ENCODE data around the gene GAS7. TPM values are rescaled to one million over a fixed set of nuclear protein-coding genes. Genes with fewer than 3 reads are reported as not detected.

GAS7 gene
- total and polyA plus RNA-seq, 2 of the 13 experiments (the other 11 are each of a cell fraction or from before 2014, with no cell fraction given), result 1.0 to 5.2 TPM

- TF ChIP-seq, protein P1, sequence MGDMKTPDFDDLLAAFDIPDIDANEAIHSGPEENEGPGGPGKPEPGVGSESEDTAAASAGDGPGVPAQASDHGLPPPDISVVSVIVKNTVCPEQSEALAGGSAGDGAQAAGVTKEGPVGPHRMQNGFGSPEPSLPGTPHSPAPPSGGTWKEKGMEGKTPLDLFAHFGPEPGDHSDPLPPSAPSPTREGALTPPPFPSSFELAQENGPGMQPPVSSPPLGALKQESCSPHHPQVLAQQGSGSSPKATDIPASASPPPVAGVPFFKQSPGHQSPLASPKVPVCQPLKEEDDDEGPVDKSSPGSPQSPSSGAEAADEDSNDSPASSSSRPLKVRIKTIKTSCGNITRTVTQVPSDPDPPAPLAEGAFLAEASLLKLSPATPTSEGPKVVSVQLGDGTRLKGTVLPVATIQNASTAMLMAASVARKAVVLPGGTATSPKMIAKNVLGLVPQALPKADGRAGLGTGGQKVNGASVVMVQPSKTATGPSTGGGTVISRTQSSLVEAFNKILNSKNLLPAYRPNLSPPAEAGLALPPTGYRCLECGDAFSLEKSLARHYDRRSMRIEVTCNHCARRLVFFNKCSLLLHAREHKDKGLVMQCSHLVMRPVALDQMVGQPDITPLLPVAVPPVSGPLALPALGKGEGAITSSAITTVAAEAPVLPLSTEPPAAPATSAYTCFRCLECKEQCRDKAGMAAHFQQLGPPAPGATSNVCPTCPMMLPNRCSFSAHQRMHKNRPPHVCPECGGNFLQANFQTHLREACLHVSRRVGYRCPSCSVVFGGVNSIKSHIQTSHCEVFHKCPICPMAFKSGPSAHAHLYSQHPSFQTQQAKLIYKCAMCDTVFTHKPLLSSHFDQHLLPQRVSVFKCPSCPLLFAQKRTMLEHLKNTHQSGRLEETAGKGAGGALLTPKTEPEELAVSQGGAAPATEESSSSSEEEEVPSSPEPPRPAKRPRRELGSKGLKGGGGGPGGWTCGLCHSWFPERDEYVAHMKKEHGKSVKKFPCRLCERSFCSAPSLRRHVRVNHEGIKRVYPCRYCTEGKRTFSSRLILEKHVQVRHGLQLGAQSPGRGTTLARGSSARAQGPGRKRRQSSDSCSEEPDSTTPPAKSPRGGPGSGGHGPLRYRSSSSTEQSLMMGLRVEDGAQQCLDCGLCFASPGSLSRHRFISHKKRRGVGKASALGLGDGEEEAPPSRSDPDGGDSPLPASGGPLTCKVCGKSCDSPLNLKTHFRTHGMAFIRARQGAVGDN (CRISPR knock-in tag; IDR thresholded peaks at IDR 0.05), result no peak
- TF ChIP-seq SOX5 (CRISPR knock-in tag; IDR thresholded peaks at IDR 0.05; ENCODE audit: borderline replicate concordance) (peak; percentile 93), ZNF577 (CRISPR knock-in tag; IDR thresholded peaks at IDR 0.05; ENCODE audit: borderline replicate concordance, low read depth) (no peak), AHR (CRISPR knock-in tag; IDR thresholded peaks at IDR 0.05) (no peak), MXD1 (CRISPR knock-in tag; IDR thresholded peaks at IDR 0.05) (no peak), PCBP2 (optimal IDR thresholded peaks at IDR 0.05; ENCODE audit: low read depth, low read length, poor library complexity, severe bottlenecking) (no peak), ZNF772 (CRISPR knock-in tag; IDR thresholded peaks at IDR 0.05) (no peak), MED13 (CRISPR knock-in tag; IDR thresholded peaks at IDR 0.05) (no peak), PHB2 (IDR thresholded peaks at IDR 0.05; ENCODE audit: partially characterized antibody) (no peak), BHLHE40 (IDR thresholded peaks at IDR 0.05; ENCODE audit: low read length) (no peak), POGK (CRISPR knock-in tag; conservative IDR thresholded peaks at IDR 0.05) (no peak), ZNF235 (CRISPR knock-in tag; IDR thresholded peaks at IDR 0.05; ENCODE audit: borderline replicate concordance) (no peak), AKAP8 (CRISPR knock-in tag; IDR thresholded peaks at IDR 0.05) (no peak), SMYD3 (CRISPR knock-in tag; IDR thresholded peaks at IDR 0.05) (no peak), NR2F2 (IDR thresholded peaks at IDR 0.05; ENCODE audit: borderline replicate concordance, low read depth) (no peak), GATA4 (IDR thresholded peaks at IDR 0.05; ENCODE audit: borderline replicate concordance, low read depth) (no peak)
- TF ChIP-seq, protein P2, sequence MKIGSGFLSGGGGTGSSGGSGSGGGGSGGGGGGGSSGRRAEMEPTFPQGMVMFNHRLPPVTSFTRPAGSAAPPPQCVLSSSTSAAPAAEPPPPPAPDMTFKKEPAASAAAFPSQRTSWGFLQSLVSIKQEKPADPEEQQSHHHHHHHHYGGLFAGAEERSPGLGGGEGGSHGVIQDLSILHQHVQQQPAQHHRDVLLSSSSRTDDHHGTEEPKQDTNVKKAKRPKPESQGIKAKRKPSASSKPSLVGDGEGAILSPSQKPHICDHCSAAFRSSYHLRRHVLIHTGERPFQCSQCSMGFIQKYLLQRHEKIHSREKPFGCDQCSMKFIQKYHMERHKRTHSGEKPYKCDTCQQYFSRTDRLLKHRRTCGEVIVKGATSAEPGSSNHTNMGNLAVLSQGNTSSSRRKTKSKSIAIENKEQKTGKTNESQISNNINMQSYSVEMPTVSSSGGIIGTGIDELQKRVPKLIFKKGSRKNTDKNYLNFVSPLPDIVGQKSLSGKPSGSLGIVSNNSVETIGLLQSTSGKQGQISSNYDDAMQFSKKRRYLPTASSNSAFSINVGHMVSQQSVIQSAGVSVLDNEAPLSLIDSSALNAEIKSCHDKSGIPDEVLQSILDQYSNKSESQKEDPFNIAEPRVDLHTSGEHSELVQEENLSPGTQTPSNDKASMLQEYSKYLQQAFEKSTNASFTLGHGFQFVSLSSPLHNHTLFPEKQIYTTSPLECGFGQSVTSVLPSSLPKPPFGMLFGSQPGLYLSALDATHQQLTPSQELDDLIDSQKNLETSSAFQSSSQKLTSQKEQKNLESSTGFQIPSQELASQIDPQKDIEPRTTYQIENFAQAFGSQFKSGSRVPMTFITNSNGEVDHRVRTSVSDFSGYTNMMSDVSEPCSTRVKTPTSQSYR (CRISPR knock-in tag; IDR thresholded peaks at IDR 0.05; ENCODE audit: borderline replicate concordance), result no peak
- TF ChIP-seq, protein P3, sequence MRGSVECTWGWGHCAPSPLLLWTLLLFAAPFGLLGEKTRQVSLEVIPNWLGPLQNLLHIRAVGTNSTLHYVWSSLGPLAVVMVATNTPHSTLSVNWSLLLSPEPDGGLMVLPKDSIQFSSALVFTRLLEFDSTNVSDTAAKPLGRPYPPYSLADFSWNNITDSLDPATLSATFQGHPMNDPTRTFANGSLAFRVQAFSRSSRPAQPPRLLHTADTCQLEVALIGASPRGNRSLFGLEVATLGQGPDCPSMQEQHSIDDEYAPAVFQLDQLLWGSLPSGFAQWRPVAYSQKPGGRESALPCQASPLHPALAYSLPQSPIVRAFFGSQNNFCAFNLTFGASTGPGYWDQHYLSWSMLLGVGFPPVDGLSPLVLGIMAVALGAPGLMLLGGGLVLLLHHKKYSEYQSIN (CRISPR knock-in tag; IDR thresholded peaks at IDR 0.05; ENCODE audit: borderline replicate concordance), result no peak
- TF ChIP-seq, protein P4, sequence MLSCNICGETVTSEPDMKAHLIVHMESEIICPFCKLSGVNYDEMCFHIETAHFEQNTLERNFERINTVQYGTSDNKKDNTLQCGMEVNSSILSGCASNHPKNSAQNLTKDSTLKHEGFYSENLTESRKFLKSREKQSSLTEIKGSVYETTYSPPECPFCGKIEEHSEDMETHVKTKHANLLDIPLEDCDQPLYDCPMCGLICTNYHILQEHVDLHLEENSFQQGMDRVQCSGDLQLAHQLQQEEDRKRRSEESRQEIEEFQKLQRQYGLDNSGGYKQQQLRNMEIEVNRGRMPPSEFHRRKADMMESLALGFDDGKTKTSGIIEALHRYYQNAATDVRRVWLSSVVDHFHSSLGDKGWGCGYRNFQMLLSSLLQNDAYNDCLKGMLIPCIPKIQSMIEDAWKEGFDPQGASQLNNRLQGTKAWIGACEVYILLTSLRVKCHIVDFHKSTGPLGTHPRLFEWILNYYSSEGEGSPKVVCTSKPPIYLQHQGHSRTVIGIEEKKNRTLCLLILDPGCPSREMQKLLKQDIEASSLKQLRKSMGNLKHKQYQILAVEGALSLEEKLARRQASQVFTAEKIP (CRISPR knock-in tag; IDR thresholded peaks at IDR 0.05; ENCODE audit: borderline replicate concordance), result no peak
Measured at GRCh38 chr17:10041287-10041612, 157.2 kb downstream of the GAS7 start (continued).
